ENCODE results near the gene KRTAP2-1.
"Not testable (repeated sequence)": the region's sequence is repeated elsewhere in the genome, so short reads cannot be mapped to it uniquely, and the experiment has no call there.

- not testable (repeated sequence) for TF ChIP-seq POLR2A (IDR thresholded peaks at IDR 0.05; ENCODE audit: control extremely low read depth in 1 of 2, low read depth in 2 of 2, low read length in 2 of 2); CTCF (IDR thresholded peaks at IDR 0.05; ENCODE audit: control extremely low read depth in 1 of 3, insufficient read depth in 1 of 3, low read depth in 1 of 3, low read length in 3 of 3); POLR2AphosphoS5 (IDR thresholded peaks at IDR 0.05; ENCODE audit: low read depth, low read length); HDAC6 (IDR thresholded peaks at IDR 0.05; ENCODE audit: low read depth, low read length); BRCA1 (IDR thresholded peaks at IDR 0.05; ENCODE audit: low read depth, low read length); NANOG (IDR thresholded peaks at IDR 0.05; ENCODE audit: insufficient read depth, low read depth, low read length, poor library complexity, severe bottlenecking); SUZ12 (IDR thresholded peaks at IDR 0.05; ENCODE audit: low read length); GTF2F1 (IDR thresholded peaks at IDR 0.05; ENCODE audit: borderline replicate concordance, low read depth, low read length)
Measured at GRCh38 chr17:41059276-41060051, 12.3 kb upstream of the KRTAP2-1 start.

Measured in H1 (cell line).